Coronary artery (tissue), 2 donors: ENCODE measurements around the gene KIN.

Experiments used
- DNase-seq: peaks from one replicate; pipeline ENCODE4 v3.0.0-alpha.2; 2017; ENCODE audit warnings: low spot score
- H3K27ac ChIP-seq, 2 donors: fragments of 200-600 bp; sonication (generic); one replicate each; pipeline ENCODE4 v1.5.1; 2016 to 2019
- H3K4me3 ChIP-seq: fragments of 200-600 bp; sonication (generic); 2 replicates; pipeline ENCODE4 v1.5.1; 2016; ENCODE audit warnings: mild to moderate bottlenecking, moderate library complexity
- TF ChIP-seq, protein P1 (sequence below): fragments of 200-600 bp; sonication (generic); IDR thresholded peaks from one replicate; pipeline ENCODE4 v1.5.1; 2019; ENCODE audit warnings: antibody characterized with exemption

The KIN gene

GRCh38 chr10:7704071-7705016, 83.4 kb downstream of the KIN start:
- no peak overlapping the region for H3K4me3 ChIP-seq
- H3K27ac ChIP-seq: no peak overlapping the region
- no peak for DNase-seq
- TF ChIP-seq, protein P1, sequence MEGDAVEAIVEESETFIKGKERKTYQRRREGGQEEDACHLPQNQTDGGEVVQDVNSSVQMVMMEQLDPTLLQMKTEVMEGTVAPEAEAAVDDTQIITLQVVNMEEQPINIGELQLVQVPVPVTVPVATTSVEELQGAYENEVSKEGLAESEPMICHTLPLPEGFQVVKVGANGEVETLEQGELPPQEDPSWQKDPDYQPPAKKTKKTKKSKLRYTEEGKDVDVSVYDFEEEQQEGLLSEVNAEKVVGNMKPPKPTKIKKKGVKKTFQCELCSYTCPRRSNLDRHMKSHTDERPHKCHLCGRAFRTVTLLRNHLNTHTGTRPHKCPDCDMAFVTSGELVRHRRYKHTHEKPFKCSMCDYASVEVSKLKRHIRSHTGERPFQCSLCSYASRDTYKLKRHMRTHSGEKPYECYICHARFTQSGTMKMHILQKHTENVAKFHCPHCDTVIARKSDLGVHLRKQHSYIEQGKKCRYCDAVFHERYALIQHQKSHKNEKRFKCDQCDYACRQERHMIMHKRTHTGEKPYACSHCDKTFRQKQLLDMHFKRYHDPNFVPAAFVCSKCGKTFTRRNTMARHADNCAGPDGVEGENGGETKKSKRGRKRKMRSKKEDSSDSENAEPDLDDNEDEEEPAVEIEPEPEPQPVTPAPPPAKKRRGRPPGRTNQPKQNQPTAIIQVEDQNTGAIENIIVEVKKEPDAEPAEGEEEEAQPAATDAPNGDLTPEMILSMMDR: no peak

GRCh38 chr10:7703140-7703539, 84.7 kb downstream of the KIN start, which contains the start of gene ITIH2:
Gene ITIH2 (plus strand): TSS chr10:7703316. CDS start chr10:7703435, 119 bp downstream.
- no peak within 1 kb of the TSS for H3K4me3 ChIP-seq
- DNase-seq: no peak
- TF ChIP-seq, protein P1: no peak
- H3K27ac ChIP-seq: no peak within 1 kb of the TSS

- Histone ChIP-seq H3K27ac (no peak overlapping the region), H3K4me3 (no peak overlapping the region)
- TF ChIP-seq, protein P1: no peak
- DNase-seq: no peak
Observed at GRCh38 chr10:7702288-7702812, 85.4 kb downstream of the KIN start.

DNA sequence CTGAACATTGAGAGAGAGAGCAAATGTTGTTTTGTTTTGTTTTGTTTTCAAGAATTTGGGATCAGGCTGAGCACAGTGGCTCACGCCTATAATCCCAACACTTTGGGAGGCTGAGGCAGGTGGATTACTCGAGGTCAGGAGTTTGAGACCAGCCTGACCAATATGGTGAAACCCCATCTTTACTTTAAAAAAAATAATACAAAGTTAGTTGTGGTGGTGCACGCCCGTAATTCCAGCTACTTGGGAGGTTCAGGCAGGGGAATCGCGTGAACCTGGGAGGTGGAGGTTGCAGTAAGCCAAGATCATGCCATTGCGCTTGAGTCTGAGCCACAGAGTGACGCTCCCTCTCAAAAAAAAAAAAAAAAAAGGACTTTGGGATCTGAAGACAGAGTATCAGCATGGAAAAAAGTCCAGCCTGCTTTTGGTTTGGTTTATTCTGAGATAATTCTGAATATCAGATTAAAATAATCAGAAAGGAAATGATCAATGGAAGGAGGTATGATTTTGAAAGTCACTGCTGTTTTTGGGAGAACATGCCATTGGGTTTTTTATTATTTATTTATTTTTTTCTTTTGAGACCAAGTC, 86.5 kb downstream of the KIN start:
- TF ChIP-seq, protein P1: no peak
- no peak for DNase-seq
- Histone ChIP-seq H3K27ac (no peak overlapping the region), H3K4me3 (no peak overlapping the region)
